CD4-positive, alpha-beta T cell treated with Interleukin-4 for 1 hour (primary cell): ENCODE results near the gene TM4SF18.
"Not testable (repeated sequence)": the region's sequence is repeated elsewhere in the genome, so short reads cannot be mapped to it uniquely, and the experiment has no call there.

ENCODE experiments used
- DNase-seq, 2 donors: peaks; one replicate each; pipeline ENCODE4 v3.0.0-alpha.2; 2020 to 2022

The TM4SF18 gene

DNA sequence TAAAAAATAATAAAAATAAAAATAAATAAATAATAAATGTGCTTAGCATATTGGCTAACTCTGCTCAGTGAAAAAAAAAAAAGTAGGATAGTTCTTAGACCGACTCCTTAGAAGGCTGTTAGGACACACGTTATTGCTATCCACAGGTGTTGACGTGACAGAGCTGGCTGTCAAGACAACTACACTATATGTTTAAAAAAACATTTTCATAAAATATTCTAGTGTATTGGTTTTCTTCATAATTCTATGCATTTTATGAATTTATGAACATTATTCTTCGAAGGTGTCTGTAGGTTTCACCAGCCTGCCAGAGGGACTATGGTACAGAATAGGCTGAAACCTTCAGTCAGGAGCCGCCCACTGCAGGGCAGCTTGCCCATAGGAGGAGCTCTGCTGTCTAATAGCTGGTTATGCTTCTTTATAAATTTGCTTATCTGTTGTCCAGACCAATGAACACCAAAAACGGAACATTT is 34.8 kb upstream of the TM4SF18 start:
- DNase-seq, result no peak

DNA sequence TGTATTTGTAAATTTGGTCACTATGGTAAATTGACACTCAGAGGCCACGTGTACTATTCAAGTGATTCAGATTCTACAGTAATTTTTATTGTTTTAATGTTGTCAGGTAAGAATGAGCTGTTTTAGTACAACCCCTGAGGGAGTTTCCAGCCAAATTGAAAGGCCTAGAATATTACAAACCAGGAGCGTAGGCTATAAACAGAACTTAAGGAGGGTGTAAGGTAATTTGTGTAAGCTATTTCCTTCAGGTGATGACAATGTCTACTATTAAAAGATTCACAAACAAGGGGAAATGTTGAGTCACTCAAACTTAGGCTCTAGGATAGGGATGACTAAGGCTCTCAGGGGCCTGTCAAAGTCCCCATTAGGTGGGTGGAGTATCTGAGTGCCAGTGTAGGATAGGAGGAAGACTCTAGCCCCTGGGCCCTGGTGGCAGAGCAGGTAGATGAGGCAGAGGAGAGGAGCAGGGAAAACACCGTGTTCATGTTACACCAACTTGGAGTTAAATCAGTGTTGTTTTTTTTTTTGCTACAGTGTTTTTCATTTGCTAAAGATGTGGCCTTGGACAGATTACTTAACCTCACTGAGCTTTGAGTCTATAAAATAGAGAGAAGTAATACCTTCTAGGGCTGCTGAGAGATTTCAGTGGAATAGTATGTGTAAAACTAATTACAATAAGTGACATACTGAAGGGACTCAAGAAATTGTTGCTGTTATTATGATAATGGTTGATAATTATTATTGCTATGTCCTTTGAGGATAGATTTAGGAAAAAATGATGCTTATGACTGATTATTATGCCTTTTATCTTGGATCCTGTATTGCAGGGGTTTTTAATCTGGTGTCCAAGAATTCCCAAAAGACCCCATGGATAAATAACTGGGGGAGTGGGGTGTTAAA is 33.8 kb upstream of the TM4SF18 start:
- no peak for DNase-seq

DNA sequence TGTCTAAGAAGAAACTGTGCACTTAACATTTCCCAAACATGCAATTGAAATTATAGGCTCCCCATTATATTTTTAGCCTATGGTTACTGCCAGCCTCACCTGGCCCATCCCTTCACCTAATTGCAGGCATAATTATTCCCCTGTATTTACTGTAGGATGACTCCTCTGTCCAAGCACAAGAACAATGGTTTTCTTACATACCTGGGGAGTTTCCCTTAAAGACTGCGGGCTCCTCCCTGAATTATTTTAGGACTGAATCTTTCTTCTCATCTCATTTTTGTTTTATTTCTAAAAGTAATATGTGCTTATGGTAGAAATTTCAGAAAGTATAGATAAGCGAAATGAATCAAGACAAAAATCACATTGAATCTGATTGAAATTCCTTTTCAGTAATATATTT is 32.6 kb upstream of the TM4SF18 start:
- no peak for DNase-seq

- no peak for DNase-seq
These were observed 31.2 kb upstream of the TM4SF18 start for GRCh38 chr3:149364624-149365023.

DNA sequence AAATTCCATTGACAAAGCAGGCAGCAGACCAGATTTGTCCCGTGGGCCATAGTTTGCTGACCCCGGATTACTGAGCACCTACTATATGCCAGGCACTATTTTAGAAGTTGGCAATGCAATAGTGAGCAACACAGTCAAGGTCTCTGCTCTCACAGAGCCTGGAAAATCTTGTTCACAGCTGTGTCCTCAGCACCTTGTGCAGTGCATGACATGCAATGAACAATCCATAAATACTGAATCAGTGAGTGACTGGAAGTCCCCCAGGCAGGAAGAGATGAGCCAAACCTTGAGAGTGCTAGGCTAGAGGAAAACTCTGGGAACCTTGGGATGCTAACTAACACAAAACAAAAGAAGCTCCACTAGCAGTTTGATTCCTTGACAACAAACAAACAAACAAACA is 29.6 kb upstream of the TM4SF18 start:
- DNase-seq, result no peak

DNA sequence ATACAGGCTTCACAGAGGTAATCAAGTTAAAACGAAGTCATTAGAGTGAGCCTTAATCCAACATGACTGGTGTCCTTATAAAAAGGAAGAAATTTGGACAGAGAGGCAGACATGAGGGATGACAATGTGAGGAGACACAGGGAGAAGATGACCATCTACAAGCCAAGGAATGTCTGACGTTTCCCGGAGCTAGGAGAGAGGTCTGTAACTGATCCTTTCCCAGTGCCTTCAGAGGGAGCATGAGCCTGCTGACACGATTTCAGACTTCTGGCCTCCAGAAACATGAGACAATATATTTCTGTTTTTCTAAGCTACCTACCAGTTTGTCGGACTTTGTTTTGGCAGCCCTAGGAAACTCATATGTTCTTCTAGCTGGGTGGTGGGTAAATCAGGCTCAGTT is 28.9 kb upstream of the TM4SF18 start:
- DNase-seq, result no peak

GRCh38 chr3:149356630-149357029 is 23.2 kb upstream of the TM4SF18 start:
- no peak for DNase-seq

- DNase-seq, result no peak
These were observed 22.7 kb upstream of the TM4SF18 start for GRCh38 chr3:149356044-149356592.

DNA sequence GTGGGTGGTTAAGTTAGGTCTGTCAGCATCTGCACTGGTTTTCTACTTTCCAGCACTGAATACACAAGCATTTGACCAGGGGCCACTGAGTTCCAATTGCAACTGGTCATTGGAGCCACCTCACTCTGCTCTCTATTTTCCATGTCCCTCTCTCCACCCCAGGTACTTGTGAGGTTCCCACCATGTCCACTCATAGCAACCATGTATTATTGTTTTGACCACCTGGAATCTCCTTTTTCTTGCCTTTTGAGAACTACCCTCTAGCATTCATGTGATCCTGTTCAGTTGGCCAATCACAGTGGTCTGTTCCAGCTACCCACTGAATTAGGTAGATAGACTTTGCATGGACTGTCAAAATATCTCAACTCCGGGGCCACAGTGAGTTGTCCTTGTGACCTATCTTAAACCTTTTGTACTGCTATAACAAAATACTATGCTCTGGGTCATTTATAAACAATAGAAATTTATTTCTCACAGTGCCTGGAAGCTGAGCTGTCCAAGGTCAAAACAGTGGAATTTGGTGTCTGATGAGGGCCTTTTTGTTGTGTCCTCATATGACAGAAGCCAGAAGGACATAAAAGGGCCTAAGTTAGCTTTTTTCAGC is 20.2 kb upstream of the TM4SF18 start:
- no peak for DNase-seq

- DNase-seq, result peak; percentile 14 to 19
These were observed 19.1 kb upstream of the TM4SF18 start for GRCh38 chr3:149352556-149352955.

DNA sequence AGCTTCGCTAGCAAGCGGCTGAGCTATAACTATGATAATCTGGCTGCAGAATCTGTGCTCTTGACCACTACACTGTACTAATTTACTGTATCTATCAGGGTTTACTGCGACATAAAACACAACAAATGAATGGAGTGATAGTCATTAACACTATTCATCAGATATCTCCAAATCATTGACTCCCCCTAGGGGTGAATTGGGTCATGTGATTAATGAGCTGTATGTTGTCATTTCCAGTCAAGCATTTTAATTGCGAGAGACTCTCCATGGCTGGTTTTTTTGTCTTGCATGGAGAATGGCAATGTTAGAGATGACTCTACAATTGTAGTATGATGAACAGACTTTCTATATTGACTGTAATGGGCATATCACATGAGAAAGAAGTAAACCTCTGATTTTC is 10.5 kb upstream of the TM4SF18 start:
- peak in 1 of 2 donors; percentile 3 for DNase-seq

- DNase-seq, result peak in 1 of 2 donors; percentile 15
These were observed 9.3 kb upstream of the TM4SF18 start for GRCh38 chr3:149342413-149343380.

GRCh38 chr3:149340310-149340933 is 7.0 kb upstream of the TM4SF18 start:
- DNase-seq, result no peak

DNA sequence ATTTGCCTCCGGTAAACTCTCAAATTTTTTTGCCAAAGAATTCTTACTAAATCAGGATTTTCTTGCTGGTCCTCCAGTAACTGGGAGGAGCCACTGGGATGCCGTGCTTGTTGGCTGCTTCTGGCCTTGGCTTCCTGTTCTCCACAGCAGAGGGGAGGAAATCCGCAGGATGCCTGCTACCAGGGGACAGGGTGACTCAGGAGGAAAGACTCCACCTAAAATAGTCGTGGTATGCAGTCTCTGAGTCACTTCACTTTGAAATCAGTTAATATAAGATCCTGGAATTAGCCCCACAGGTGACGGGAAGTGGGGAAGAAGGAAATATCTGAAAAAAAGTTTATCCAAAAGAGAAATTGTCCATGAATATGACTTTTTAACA is 6.5 kb upstream of the TM4SF18 start:
- peak in 1 of 2 donors; percentile 49 for DNase-seq

DNA sequence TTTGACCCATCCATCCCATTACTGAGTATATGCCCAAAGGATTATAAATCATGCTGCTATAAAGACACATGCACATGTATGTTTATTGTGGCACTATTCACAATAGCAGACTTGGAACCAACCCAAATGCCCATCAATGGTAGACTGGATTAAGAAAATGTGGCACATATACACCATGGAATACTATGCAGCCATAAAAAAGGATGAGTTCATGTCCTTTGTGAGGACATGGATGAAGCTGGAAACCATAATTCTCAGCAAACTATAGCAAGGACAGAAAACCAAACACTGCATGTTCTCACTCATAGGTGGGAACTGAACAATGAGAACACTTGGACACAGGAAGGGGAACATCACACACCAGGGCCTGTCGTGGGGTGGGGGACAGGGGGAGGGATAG is 4.0 kb upstream of the TM4SF18 start:
- DNase-seq, result not testable (repeated sequence)

GRCh38 chr3:149336925-149337324 is 3.5 kb upstream of the TM4SF18 start:
- no peak for DNase-seq

DNA sequence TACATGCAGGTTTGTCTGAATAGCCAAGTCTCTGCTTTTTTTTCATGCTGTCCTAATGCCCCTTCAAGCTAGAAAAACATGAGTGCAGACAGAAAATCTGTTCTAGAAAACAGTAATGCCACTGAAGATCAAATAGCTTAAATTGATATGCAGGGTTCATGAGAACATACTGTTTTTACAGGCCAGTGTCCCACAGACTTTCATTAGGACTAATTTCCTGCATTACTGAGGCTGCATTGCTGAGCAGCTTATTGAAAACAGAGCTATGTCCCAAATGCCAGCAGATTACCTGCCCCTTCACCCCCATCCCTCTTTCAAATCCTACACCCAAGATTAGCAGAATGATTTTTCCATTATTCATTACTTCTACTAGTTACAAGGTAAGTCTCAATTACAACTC is 665 bp downstream of the TM4SF18 start:
- no peak for DNase-seq

DNA sequence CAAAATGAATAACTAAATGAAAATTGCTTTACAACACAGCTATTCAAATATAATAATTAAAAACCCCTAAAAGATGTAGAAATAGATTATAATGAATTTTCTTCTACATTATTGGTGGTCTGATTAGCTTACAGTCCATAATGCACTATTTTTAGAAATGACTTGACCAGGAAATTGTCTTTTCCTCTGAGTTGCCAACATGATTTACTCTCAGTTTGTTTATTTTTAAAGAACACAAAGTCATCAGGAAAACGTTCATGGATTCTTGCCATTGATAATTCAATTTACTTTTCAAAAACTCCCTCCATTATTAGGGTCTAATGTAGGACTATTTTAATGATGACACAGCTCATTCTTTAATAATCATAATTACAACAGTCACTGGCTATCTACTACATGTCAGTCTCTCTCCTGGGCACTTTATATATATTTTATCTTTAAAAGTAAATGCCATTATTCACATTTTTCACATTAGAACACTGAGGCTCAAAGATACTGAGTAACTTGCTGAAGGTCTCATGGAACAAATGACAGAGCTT is 1.1 kb downstream of the TM4SF18 start:
- DNase-seq, result no peak

DNA sequence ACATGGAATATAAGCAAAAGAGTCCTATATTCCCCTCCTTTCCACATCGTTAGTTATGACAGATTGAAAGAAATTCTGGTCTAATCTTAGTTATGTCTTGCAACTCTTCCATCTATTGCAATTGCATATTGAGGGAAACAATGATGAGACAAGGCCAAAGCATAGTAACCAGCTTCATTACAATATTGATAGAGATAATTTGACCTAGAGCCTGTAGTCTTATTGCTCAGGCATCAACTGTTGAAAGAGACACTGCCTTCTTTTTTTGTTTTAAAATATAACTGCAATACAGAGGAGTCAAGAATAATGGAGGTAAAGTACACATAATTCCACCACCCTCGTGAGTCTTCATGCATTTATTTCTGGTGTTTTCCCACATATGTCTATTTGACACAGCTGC is 2.0 kb downstream of the TM4SF18 start:
- no peak for DNase-seq

DNA sequence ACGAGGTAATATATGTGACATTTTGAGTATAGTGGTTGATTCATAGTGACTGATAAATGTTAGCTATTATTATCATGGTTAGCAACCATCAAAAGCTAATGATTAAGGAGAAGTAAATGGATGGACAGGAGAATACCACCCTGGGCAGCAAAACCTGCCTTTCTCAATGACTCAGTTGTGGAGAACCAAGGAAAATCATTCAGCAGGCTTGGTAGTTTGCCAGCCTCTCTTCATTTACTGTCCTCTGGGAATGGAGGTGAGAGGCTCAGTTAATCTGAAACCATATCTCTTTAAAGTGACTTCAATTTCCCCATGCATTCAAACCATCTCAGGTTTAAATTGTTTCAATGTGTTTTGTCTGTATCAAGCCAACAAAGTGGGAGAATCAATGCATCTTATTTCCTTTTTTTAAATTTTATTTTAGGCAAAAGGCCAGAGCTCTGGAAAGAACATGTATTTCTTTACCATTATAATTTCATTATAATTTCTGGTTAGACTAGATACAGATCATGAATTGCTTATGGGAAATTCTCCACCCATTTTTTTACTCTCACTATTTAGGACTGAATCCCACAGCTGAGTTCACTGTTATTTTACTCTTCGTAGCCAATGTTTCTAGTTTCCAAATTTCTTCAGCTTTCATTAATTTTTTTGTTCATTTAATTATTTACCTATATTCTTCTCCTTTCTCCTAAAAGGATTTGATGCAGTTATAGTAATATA is 2.7 kb downstream of the TM4SF18 start:
- DNase-seq, result no peak

GRCh38 chr3:149327156-149327555 is 6.3 kb downstream of the TM4SF18 start:
- no peak for DNase-seq
